GM20000 (cell line): Measurements from ENCODE around the gene L3MBTL3.

Source experiments
- DNase-seq: peaks from one replicate; pipeline ENCODE4 v3.0.0; 2012; ENCODE audit warnings: low spot score
- TF ChIP-seq, protein P1 (sequence below): IDR thresholded peaks from 2 replicates; pipeline ENCODE4 v1.5.1; 2012; ENCODE audit warnings: mild to moderate bottlenecking, control low read depth; ENCODE audit errors: extremely low read depth, missing control alignments

Gene L3MBTL3

DNA sequence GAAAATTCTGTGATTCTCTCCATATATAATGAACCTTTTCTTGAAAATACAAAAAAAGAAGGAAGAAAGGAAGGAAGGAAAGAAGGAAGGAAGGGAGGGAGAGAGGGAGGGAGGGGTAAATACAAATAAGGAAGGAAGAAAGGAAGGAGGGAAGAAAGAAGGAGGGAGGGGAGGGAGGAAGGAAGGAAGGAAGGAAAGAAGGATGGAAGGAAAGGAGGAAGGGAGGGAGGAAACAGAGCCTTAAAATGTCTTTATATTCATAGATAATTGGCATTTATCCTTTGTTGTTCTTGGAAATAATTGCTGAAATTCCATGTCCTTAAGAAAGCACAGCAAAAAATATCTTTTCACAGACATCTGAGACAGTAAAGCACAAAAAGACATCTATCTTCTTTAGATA, 164.1 kb downstream of the L3MBTL3 start:
- TF ChIP-seq, protein P1, sequence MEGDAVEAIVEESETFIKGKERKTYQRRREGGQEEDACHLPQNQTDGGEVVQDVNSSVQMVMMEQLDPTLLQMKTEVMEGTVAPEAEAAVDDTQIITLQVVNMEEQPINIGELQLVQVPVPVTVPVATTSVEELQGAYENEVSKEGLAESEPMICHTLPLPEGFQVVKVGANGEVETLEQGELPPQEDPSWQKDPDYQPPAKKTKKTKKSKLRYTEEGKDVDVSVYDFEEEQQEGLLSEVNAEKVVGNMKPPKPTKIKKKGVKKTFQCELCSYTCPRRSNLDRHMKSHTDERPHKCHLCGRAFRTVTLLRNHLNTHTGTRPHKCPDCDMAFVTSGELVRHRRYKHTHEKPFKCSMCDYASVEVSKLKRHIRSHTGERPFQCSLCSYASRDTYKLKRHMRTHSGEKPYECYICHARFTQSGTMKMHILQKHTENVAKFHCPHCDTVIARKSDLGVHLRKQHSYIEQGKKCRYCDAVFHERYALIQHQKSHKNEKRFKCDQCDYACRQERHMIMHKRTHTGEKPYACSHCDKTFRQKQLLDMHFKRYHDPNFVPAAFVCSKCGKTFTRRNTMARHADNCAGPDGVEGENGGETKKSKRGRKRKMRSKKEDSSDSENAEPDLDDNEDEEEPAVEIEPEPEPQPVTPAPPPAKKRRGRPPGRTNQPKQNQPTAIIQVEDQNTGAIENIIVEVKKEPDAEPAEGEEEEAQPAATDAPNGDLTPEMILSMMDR, result no peak
- DNase-seq, result no peak

DNA sequence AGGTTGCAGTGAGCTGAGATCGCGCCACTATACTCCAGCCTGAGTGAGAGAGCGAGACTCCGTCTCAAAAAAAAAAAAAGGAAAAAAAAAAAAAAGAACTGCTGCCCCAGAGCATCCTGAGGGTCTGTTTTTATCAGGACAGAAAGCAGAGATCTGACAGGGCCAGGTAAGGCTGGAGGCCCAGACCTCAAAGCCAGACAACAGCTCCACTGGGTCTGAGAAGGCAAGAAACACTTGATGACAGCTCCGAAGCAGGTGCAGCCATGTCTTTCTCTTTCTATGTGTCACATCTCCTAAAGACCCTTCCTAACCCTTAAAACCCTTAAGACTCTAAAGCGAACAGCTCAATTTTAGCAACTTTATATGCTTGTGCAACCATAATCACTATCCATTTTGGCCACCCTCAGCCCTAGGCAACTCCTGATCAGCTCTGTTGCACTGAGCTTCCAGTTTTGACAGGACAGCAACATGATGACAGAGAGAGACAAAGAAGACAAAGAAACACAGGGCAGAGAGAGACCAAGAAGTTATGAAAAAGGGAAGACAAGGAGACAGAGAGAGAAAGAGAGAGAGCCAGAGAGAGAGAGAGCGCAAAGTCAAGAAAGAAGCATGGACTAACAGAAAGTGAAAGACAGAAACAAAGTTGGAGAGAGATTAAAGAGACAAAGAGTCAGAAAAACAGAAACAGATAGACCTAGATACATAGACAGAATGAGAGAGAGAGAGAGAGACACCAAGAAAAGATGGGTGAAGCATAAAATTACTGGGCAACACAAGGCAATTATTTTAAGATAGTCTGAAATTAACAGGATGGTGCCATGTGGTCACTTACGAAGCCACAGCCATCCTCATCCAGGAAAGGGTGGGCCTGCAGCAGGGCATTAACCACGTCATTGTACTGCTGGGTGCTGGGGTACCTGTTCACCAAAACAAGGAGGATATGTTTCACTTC, 165.2 kb downstream of the L3MBTL3 start:
- TF ChIP-seq, protein P1, result no peak

DNA sequence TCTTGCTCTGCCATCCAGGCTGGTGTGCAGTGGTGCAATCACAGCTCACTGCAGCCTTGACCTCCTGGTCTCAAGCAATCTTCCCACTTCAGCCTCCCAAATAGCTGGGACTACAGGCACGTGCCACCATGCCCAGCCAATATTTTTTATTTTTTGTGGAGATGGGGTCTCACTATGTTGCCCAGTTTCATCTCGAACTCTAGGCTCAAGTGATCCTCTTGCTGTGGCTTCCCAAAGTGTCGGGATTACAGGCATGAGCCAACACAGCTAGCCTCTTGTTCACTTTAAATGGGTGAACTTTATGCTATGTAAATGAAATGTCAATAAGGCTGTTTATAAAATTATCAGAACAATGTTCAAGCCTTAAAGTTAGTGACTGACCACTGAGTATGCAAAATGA, 167.3 kb downstream of the L3MBTL3 start:
- TF ChIP-seq, protein P1, result no peak
- no peak for DNase-seq

More for the DNA sequence above, 165.2 kb downstream of the L3MBTL3 start:
- no peak for DNase-seq

DNA sequence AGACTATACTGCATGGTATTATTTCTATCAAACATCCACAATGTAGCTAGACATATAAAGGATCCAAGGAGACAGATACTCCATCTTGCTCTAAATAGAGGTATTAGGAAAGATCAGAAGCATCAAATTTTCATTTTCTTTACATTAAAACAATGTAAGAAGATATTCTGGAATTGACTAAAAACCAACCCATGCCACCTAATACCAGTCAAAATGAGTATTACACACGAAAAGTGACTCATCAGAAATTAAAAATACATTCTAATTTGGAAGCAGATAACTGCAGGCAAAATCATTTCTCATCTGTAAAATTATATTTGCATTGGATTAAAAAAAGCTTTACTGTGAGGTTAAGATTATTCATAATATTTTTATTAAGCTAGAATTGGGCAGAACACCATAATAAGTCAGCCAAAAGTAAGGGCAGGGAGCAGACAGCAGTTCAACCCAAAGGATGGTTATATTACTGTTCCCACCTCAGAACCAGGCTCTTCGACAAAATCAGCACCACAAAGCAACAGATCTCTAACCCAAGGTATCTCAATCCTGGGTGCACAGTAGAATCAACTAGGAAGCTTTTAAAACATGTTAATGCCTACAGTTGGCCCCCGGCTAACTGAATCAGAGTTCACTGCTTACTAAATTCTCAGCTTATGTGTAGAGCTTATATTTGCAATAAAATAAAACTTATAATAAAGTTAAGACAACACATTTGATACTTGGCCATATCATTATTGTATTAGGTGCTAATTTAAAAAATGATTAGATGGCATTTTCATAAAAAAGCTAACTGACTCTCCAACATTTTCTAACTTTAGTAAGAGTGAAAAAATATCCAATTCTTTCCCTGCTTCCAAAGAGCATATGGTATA, 169.2 kb downstream of the L3MBTL3 start:
- no peak for DNase-seq
- TF ChIP-seq, protein P1, result no peak

DNA sequence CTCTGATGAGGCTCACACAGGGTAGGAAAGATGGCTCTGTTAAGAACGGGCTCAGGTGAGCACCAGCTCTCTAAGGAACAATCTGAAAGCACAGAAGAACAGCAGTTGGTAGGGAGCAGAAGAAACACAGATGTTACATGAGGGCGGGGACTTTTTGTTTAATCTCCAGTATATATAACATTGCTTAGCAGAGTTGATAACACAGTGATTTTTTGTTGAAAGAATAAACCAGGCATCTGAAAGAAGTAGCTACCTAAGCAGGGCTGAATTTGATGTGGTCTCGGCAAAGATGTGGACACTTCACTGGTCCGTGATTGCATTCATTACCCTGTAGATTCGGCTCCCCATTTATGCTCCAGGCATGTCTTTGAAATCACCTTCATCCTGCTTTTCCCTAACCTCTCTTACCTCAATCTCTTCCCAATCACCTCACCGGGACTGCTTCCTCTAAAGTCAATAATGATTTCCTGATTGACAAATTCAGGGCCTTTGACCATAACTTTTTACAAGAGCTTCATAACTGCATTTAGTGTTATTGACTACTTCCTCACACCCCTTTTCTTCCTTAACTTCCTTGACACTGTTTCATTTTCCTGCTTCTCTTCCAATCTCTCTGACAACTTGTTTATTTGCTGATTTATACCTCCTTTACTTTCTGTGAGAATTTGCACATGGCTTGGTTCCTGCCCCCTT, 170.0 kb downstream of the L3MBTL3 start:
- TF ChIP-seq, protein P1, result no peak
- no peak for DNase-seq

DNA sequence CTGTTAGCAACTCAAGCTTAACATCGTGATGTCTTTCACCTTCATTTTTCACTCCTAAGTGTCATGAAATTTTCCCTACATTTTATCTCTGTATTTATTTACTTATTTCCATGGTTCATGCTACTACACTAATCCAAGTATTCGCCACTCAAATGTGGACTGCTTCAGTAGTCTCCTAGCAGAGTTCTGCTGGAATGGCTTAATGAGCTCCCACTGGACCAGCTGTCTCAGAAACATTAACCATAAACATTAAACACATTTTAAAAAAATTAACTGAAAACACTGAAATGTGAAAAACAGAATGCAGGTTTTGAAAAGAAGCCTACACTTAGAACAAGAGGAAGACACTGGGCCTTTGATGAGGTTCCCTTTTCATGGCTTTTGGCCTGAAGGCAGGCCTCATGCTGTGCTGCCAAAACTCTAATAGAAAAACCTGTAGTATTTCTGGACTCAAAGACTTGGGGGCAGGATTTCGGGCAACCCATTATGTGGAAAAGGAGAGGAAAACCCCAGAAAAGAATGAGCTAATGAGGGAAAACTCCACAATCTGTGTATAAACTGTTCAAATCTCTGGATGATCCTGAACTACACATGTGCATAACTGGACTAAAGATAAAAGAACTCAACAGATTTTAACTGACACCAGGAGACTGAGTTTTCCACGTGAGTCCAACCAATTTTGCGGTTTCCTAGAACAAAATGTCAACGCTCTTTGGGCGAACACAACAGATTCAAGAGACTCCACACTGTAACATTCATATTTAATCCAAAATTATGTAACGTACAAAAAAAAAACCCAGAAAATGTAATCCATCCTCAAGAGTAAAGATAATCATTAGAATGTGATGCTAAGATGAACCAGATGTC, 171.4 kb downstream of the L3MBTL3 start:
- TF ChIP-seq, protein P1, result no peak

More for the DNA sequence above, 171.4 kb downstream of the L3MBTL3 start:
- DNase-seq, result no peak
